T-cell (primary cell): ENCODE measurements around the gene PRKAG1. TPM values are rescaled to one million over a fixed set of nuclear protein-coding genes. Genes with fewer than 3 reads are reported as not detected.

ENCODE experiments used
- ATAC-seq, 4 experiments: fragments of 200-7000 bp in 3 of 4; fragments of 150-1000 bp in 1 of 4; cut with Tn5 transposase; replicated peaks in 1 of 4; 1 replicate in 3 of 4; 2 replicates in 1 of 4; pipeline ENCODE4 v1.10.0; 2021; ENCODE audit warnings: moderate library complexity in 3 of 4, mild to moderate bottlenecking in 2 of 4, moderate number of reproducible peaks in 1 of 4
- CTCF ChIA-PET, 2 donors: fragments of 300-600 bp; sonication (Branson Sonifier 250); formaldehyde crosslinking; loops; one replicate each; lab custom pipeline; 2022; ENCODE audit warnings: antibody characterized with exemption in 2 of 2; lab: Charles Lee
- POLR2A ChIA-PET, 2 donors: fragments of 300-600 bp; sonication (Branson Sonifier 250); formaldehyde crosslinking; loops; one replicate each; lab custom pipeline; 2022; ENCODE audit warnings: antibody characterized with exemption in 2 of 2; lab: Charles Lee
- DNase-seq, 35 experiments: peaks; one replicate each; pipeline versions ENCODE4 v3.0.0 to v3.0.0-alpha.2; 2013 to 2023
- H3K27ac ChIP-seq: one replicate; pipeline ENCODE4 v1.5.1; 2013; ENCODE audit warnings: low read length
- H3K27me3 ChIP-seq, 2 experiments: replicated peaks in 1 of 2; 1 replicate in 1 of 2; 2 replicates in 1 of 2; pipeline versions ENCODE4 v1.6.1 to v1.7.0; 2013; ENCODE audit warnings: low read length in 1 of 2, mixed read lengths in 1 of 2; ENCODE audit not compliant: control insufficient read depth in 2 of 2, insufficient read depth in 2 of 2; ENCODE audit errors: extremely low read depth in 1 of 2
- H3K36me3 ChIP-seq, 2 donors: 1 replicate in 1 of 2; 2 replicates in 1 of 2; pipeline versions ENCODE4 v1.6.1 to v1.7.0; 2013; ENCODE audit warnings: low read length in 1 of 2; ENCODE audit not compliant: control insufficient read depth in 2 of 2, insufficient read depth in 1 of 2; ENCODE audit errors: extremely low read depth in 1 of 2
- H3K4me1 ChIP-seq, 2 experiments: 1 replicate in 1 of 2; 2 replicates in 1 of 2; pipeline versions ENCODE4 v1.6.1 to v1.7.0; 2013; ENCODE audit warnings: low read length in 2 of 2, mixed read lengths in 1 of 2; ENCODE audit not compliant: insufficient read depth in 2 of 2, control insufficient read depth in 1 of 2; ENCODE audit errors: extremely low read depth in 1 of 2
- H3K4me3 ChIP-seq, 2 donors: 1 replicate in 1 of 2; 2 replicates in 1 of 2; pipeline versions ENCODE4 v1.5.1 to v1.7.0; 2013; ENCODE audit warnings: mild to moderate bottlenecking in 2 of 2, low read length in 1 of 2, moderate library complexity in 1 of 2; ENCODE audit not compliant: control insufficient read depth in 1 of 2; ENCODE audit errors: extremely low read depth in 1 of 2
- H3K9me3 ChIP-seq: 2 replicates; pipeline ENCODE4 v1.7.0; 2013
- H3K27ac Mint-ChIP-seq, 2 donors: one replicate each; pipeline ENCODE4 v1.8.0; 2020 to 2021; ENCODE audit warnings: mild to moderate bottlenecking in 2 of 2, mixed read lengths in 2 of 2
- H3K27me3 Mint-ChIP-seq, 2 donors: one replicate each; pipeline ENCODE4 v1.8.0; 2021 to 2022; ENCODE audit warnings: mixed read lengths in 2 of 2
- H3K36me3 Mint-ChIP-seq: one replicate; pipeline ENCODE4 v1.8.0; 2021; ENCODE audit warnings: mixed read lengths
- H3K4me1 Mint-ChIP-seq, 3 donors: one replicate each; pipeline ENCODE4 v1.8.0; 2020 to 2022; ENCODE audit warnings: mixed read lengths in 3 of 3, mild to moderate bottlenecking in 1 of 3
- H3K4me3 Mint-ChIP-seq, 3 donors: one replicate each; pipeline ENCODE4 v1.8.0; 2020 to 2022; ENCODE audit warnings: mild to moderate bottlenecking in 3 of 3, mixed read lengths in 3 of 3, moderate library complexity in 3 of 3
- H3K9me3 Mint-ChIP-seq, 3 donors: one replicate each; pipeline ENCODE4 v1.8.0; 2020 to 2022; ENCODE audit warnings: mixed read lengths in 3 of 3
- WGBS: methylation state at CpG from one replicate; pipeline ENCODE4 v1.1.5; 2013; ENCODE audit warnings: missing lambda C conversion rate; ENCODE audit not compliant: insufficient coverage; 5-methylcytosine and 5-hydroxymethylcytosine counted together
- total RNA-seq, 35 experiments: library from RNA in 6 of 35; stranded (reverse) in 6 of 35; fragments of 120-200 nt in 1 of 35; gene quantifications; one replicate each; pipeline versions ENCODE4 v1.2.1 to v1.2.4 and lab custom pipeline; 2013 to 2026

PRKAG1 gene
- total RNA-seq, 5 donors from 2014 or later (not counting 1 experiment from before 2014, with no cell fraction given), result 42.5 to 54.6 (median 48.3) TPM

DNA sequence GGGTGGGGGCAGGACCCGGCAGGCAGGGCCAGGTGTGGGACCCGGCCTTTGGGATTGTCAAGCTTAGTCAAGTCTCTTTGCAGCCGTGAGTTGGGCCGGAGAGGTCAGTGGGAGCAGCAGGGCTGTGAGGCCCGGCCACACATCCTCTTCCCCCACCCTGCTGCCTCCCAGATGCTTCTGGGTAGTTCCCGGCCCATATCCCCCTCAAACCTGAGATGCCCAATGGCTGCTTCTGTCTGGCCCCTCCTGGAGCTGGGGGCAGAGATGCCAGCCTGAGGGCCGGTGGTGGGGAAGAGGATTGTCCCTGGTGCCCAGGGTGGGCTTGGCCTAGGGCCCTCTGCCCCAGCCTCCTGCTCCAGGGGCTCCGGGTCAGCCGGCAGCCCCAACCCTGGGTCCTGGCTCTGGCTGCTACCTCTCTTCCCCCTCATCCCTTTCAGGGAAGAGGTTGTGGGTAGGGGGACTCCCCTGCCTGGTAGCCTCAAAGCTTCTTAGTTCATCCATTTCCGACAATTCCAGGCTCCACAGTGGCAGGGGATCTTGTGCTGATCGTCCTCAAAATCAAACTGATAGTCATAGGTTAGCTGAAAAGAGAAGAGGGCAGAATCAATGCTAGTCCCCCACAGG, 2.8 kb upstream of the PRKAG1 start:
- no peaks in the 10 kb centered on the region for H3K9me3 ChIP-seq
- H3K4me1 ChIP-seq, result peaks cover 6 to 28% of the 10 kb centered on the region in 2 experiments
- Mint-ChIP-seq H3K36me3 (peaks cover 38% of the 10 kb centered on the region), H3K4me1 (peaks cover 27 to 31% (median 30%) of the 10 kb centered on the region in 3 donors), H3K4me3 (no peak overlapping the region), H3K27me3 (no peaks in the 10 kb centered on the region), H3K9me3 (no peaks in the 10 kb centered on the region), H3K27ac (peak overlapping the region in 1 of 2 donors; percentile 68)
- ATAC-seq, result no peak
- 97% methylated on average over 5 of the region's 11 CpGs for WGBS
- ChIA-PET POLR2A (interaction anchor here in 1 of 2 donors (0.6 kb wide), 1 partner anchor 103 kb away, joined by 3 read pairs; no protein-coding TSS in a partner anchor), CTCF (interaction anchor here in 1 of 2 donors (0.6 kb wide), 1 partner anchor 260 kb away, joined by 5 read pairs; no protein-coding TSS in a partner anchor)
- H3K27ac ChIP-seq, result peak overlapping the region; percentile 30
- H3K27me3 ChIP-seq, result no peaks in the 10 kb centered on the region
- H3K4me3 ChIP-seq, result no peak overlapping the region
- DNase-seq, result no peak
- peaks cover 18 to 52% of the 10 kb centered on the region in 2 donors for H3K36me3 ChIP-seq

- H3K36me3 Mint-ChIP-seq, result peaks cover 36% of the 10 kb centered on the region
These were observed 1.9 kb upstream of the PRKAG1 start for GRCh38 chr12:49020441-49020840.

GRCh38 chr12:49019443-49020324, 1.1 kb upstream of the PRKAG1 start:
- H3K27me3 Mint-ChIP-seq, result no peaks in the 10 kb centered on the region
- H3K27ac ChIP-seq, result peak overlapping the region; percentile 94
- DNase-seq (peak in 15 of 35 experiments; percentile 17 to 71 (median 37)), ATAC-seq (no peak)
- peaks cover 6 to 28% of the 10 kb centered on the region in 2 experiments for H3K4me1 ChIP-seq
- no peaks in the 10 kb centered on the region for H3K9me3 Mint-ChIP-seq
- ChIA-PET CTCF (interaction anchor here (0.5 to 2.0 kb wide), 18 partner anchors 9 to 527 kb away, joined by 3 to 22 read pairs (median 4); partner anchors contain the start of gene WNT1 (in 1 of the 2)), POLR2A (interaction anchor here (0.5 to 1.2 kb wide), 8 partner anchors 9 to 734 kb away, joined by 3 to 6 read pairs (median 4); no protein-coding TSS in a partner anchor)
- 79% methylated on average over 3 of the region's 10 CpGs for WGBS
- peaks cover 40 to 46% (median 45%) of the 10 kb centered on the region in 3 donors for H3K4me1 Mint-ChIP-seq
- H3K4me3 Mint-ChIP-seq, result peak overlapping the region; percentile 64 to 91 (median 90)
- no peaks in the 10 kb centered on the region for H3K27me3 ChIP-seq
- H3K36me3 ChIP-seq, result peaks cover 12 to 35% of the 10 kb centered on the region in 2 donors
- H3K36me3 Mint-ChIP-seq, result peaks cover 35% of the 10 kb centered on the region
- peak overlapping the region; percentile 73 to 84 for H3K27ac Mint-ChIP-seq
- no peaks in the 10 kb centered on the region for H3K9me3 ChIP-seq
- H3K4me3 ChIP-seq, result no peak overlapping the region

More at GRCh38 chr12:49020441-49020840, 1.9 kb upstream of the PRKAG1 start:
- Histone ChIP-seq H3K4me3 (no peak overlapping the region), H3K9me3 (no peaks in the 10 kb centered on the region), H3K27ac (peak overlapping the region; percentile 31), H3K27me3 (no peaks in the 10 kb centered on the region), H3K36me3 (peaks cover 12 to 43% of the 10 kb centered on the region in 2 donors), H3K4me1 (peaks cover 6 to 28% of the 10 kb centered on the region in 2 experiments)
- ChIA-PET CTCF (interaction anchor here (0.5 to 2.0 kb wide), 12 partner anchors 8 to 480 kb away, joined by 3 to 22 read pairs (median 4); no protein-coding TSS in a partner anchor), POLR2A (interaction anchor here (0.6 kb wide), 3 partner anchors 18 to 102 kb away, joined by 3 to 5 read pairs (median 3); no protein-coding TSS in a partner anchor)
- Mint-ChIP-seq H3K4me3 (no peak overlapping the region), H3K27me3 (no peaks in the 10 kb centered on the region), H3K4me1 (peaks cover 34 to 40% (median 38%) of the 10 kb centered on the region in 3 donors), H3K9me3 (no peaks in the 10 kb centered on the region), H3K27ac (no peak overlapping the region)
- ATAC-seq (no peak), DNase-seq (no peak)
- no CpG with 5 or more reads among the region's 6 CpGs for WGBS

DNA sequence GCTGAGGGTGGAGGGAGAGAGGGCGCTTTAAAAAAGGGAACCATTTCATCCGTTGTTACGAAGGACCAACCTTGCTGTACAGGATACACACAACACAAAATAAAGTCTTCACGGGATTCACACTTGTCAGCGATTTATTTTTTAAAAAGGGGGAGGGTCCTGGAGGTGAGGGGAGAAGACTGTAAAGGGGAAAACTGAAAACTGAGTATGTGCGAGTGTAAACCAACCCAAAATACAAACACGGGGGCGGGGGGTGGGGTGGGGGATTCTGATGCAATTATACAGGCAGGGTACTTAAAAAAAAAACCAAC, 499 bp upstream of the PRKAG1 start:
- peak overlapping the region; percentile 95 to 96 for H3K27ac Mint-ChIP-seq
- Histone ChIP-seq H3K27ac (peak overlapping the region; percentile 94), H3K4me1 (peaks cover 6 to 28% of the 10 kb centered on the region in 2 experiments), H3K36me3 (peaks cover 7 to 29% of the 10 kb centered on the region in 2 donors), H3K27me3 (no peaks in the 10 kb centered on the region), H3K9me3 (no peaks in the 10 kb centered on the region), H3K4me3 (peak overlapping the region; percentile 74 to 89)
- no peaks in the 10 kb centered on the region for H3K9me3 Mint-ChIP-seq
- no peaks in the 10 kb centered on the region for H3K27me3 Mint-ChIP-seq
- peaks cover 44 to 49% (median 45%) of the 10 kb centered on the region in 3 donors for H3K4me1 Mint-ChIP-seq
- no CpG with 5 or more reads among the region's 8 CpGs for WGBS
- ATAC-seq (peak in 2 of 4 experiments; percentile 19 to 29), DNase-seq (no peak)
- CTCF ChIA-PET, result interaction anchor here (0.6 to 2.0 kb wide), 10 partner anchors 22 to 526 kb away, joined by 3 to 22 read pairs (median 4); partner anchors contain the start of gene WNT1 (in 1 of the 2)
- H3K4me3 Mint-ChIP-seq, result peak overlapping the region; percentile 88 to 91 (median 90)
- POLR2A ChIA-PET, result interaction anchor here (0.5 to 1.2 kb wide), 5 partner anchors 10 to 101 kb away, joined by 3 to 6 read pairs (median 3); no protein-coding TSS in a partner anchor
- H3K36me3 Mint-ChIP-seq, result peaks cover 37% of the 10 kb centered on the region

GRCh38 chr12:49017891-49018260, 700 bp downstream of the PRKAG1 start:
- Mint-ChIP-seq H3K9me3 (no peaks in the 10 kb centered on the region), H3K4me1 (peaks cover 45 to 49% (median 45%) of the 10 kb centered on the region in 3 donors), H3K27ac (peak overlapping the region; percentile 95 to 96), H3K4me3 (peak overlapping the region; percentile 88 to 91 (median 90)), H3K36me3 (peaks cover 37% of the 10 kb centered on the region), H3K27me3 (no peaks in the 10 kb centered on the region)
- Histone ChIP-seq H3K27ac (peak overlapping the region; percentile 94), H3K27me3 (no peaks in the 10 kb centered on the region), H3K4me1 (peaks cover 6 to 28% of the 10 kb centered on the region in 2 experiments), H3K9me3 (no peaks in the 10 kb centered on the region), H3K4me3 (peak overlapping the region; percentile 74 to 89), H3K36me3 (peaks cover 7 to 18% of the 10 kb centered on the region in 2 donors)
- ChIA-PET POLR2A (no interaction called here), CTCF (interaction anchor here (0.6 to 1.5 kb wide), 6 partner anchors 17 to 58 kb away, joined by 3 to 7 read pairs (median 4); no protein-coding TSS in a partner anchor)
- whole genome bisulfite sequencing, result under 1% methylated on average over 8 of the region's 8 CpGs
- DNase-seq, result peak in 3 of 35 experiments; percentile 15 to 28 (median 24)
- ATAC-seq, result no peak
